Mesenchymal stem cell (in vitro differentiated cells and primary cell): ENCODE results near the gene MYOG.

ENCODE experiments used
- DNase-seq: peaks from one replicate; pipeline ENCODE4 v3.0.0-alpha.2; 2013
- H2AFZ ChIP-seq: one replicate; pipeline ENCODE4 v1.6.1; 2013; ENCODE audit warnings: low read depth, mild to moderate bottlenecking, control low read depth, inconsistent platforms, low read length, moderate library complexity
- H2AK5ac ChIP-seq: 2 replicates; pipeline ENCODE4 v1.6.1; 2013; ENCODE audit warnings: low read length, moderate library complexity, mild to moderate bottlenecking, inconsistent platforms; ENCODE audit not compliant: severe bottlenecking
- H2BK120ac ChIP-seq: one replicate; pipeline ENCODE4 v1.6.1; 2013; ENCODE audit warnings: low read depth, mild to moderate bottlenecking, inconsistent platforms, low read length, moderate library complexity
- H2BK12ac ChIP-seq, 2 experiments: one replicate each; pipeline ENCODE4 v1.6.1; 2013; ENCODE audit warnings: inconsistent platforms in 2 of 2, low read length in 2 of 2, mild to moderate bottlenecking in 2 of 2, moderate library complexity in 2 of 2, control low read depth in 1 of 2
- H2BK15ac ChIP-seq: one replicate; pipeline ENCODE4 v1.6.1; 2013; ENCODE audit warnings: mild to moderate bottlenecking, low read depth, inconsistent platforms; ENCODE audit not compliant: poor library complexity, severe bottlenecking
- H2BK5ac ChIP-seq: 2 replicates; pipeline ENCODE4 v1.6.1; 2013; ENCODE audit warnings: low read depth, mild to moderate bottlenecking, low read length, control low read depth, inconsistent platforms; ENCODE audit not compliant: poor library complexity, severe bottlenecking
- H3K14ac ChIP-seq, 2 experiments: one replicate each; pipeline ENCODE4 v1.6.1; 2013; ENCODE audit warnings: inconsistent platforms in 2 of 2, low read length in 2 of 2, control low read depth in 1 of 2, mild to moderate bottlenecking in 1 of 2, moderate library complexity in 1 of 2
- H3K18ac ChIP-seq, 2 experiments: one replicate each; pipeline ENCODE4 v1.6.1; 2013; ENCODE audit warnings: inconsistent platforms in 2 of 2, low read length in 2 of 2, control low read depth in 1 of 2, low read depth in 1 of 2, mild to moderate bottlenecking in 1 of 2
- H3K23ac ChIP-seq, 2 experiments: one replicate each; pipeline ENCODE4 v1.6.1; 2013; ENCODE audit warnings: inconsistent platforms in 2 of 2, low read length in 2 of 2, mild to moderate bottlenecking in 2 of 2, moderate library complexity in 2 of 2, control low read depth in 1 of 2
- H3K27ac ChIP-seq: 2 replicates; pipeline ENCODE4 v1.5.1; 2013; ENCODE audit warnings: mild to moderate bottlenecking, moderate library complexity, low read length, control low read depth, inconsistent platforms; ENCODE audit not compliant: poor library complexity, severe bottlenecking
- H3K27me3 ChIP-seq, 2 experiments: 2 replicates each; pipeline versions ENCODE4 v1.6.1 to v1.7.0; 2013; ENCODE audit warnings: low read length in 2 of 2, mild to moderate bottlenecking in 2 of 2, moderate library complexity in 2 of 2, control low read depth in 1 of 2, inconsistent platforms in 1 of 2; ENCODE audit not compliant: control insufficient read depth in 1 of 2, insufficient read depth in 1 of 2
- H3K36me3 ChIP-seq, 2 experiments: 2 replicates each; pipeline versions ENCODE4 v1.6.1 to v1.7.0; 2013; ENCODE audit warnings: low read length in 2 of 2, control low read depth in 1 of 2, inconsistent platforms in 1 of 2, low read depth in 1 of 2, mild to moderate bottlenecking in 1 of 2; ENCODE audit not compliant: insufficient read depth in 2 of 2, control insufficient read depth in 1 of 2
- H3K4ac ChIP-seq, 2 experiments: one replicate each; pipeline ENCODE4 v1.6.1; 2013; ENCODE audit warnings: inconsistent platforms in 2 of 2, low read length in 2 of 2, mild to moderate bottlenecking in 2 of 2, moderate library complexity in 2 of 2, control low read depth in 1 of 2, low read depth in 1 of 2
- H3K4me1 ChIP-seq: 2 replicates; pipeline ENCODE4 v1.6.1; 2013; ENCODE audit warnings: low read depth, low read length, control low read depth; ENCODE audit not compliant: control insufficient read depth, insufficient read depth
- H3K4me2 ChIP-seq: 2 replicates; pipeline ENCODE4 v1.6.1; 2013; ENCODE audit warnings: low read length, mild to moderate bottlenecking, inconsistent platforms; ENCODE audit not compliant: poor library complexity, severe bottlenecking
- H3K4me3 ChIP-seq, 2 experiments: 2 replicates each; pipeline versions ENCODE4 v1.5.1 to v1.7.0; 2013; ENCODE audit warnings: low read length in 2 of 2, mild to moderate bottlenecking in 2 of 2, control low read depth in 1 of 2, low read depth in 1 of 2; ENCODE audit not compliant: insufficient read depth in 1 of 2
- H3K79me1 ChIP-seq: replicated peaks from 2 replicates; pipeline ENCODE4 v1.6.1; 2013; ENCODE audit warnings: mild to moderate bottlenecking, control low read depth, low read length, inconsistent platforms; ENCODE audit not compliant: poor library complexity, severe bottlenecking
- H3K9ac ChIP-seq: 2 replicates; pipeline ENCODE4 v1.7.0; 2013; ENCODE audit warnings: mild to moderate bottlenecking, low read length, moderate library complexity
- H3K9me3 ChIP-seq: 2 replicates; pipeline ENCODE4 v1.7.0; 2013; ENCODE audit warnings: mild to moderate bottlenecking, low read length; ENCODE audit not compliant: control insufficient read depth
- H4K8ac ChIP-seq: one replicate; pipeline ENCODE4 v1.6.1; 2013; ENCODE audit warnings: inconsistent platforms, mild to moderate bottlenecking, low read length, moderate library complexity
- H4K91ac ChIP-seq: one replicate; pipeline ENCODE4 v1.6.1; 2013; ENCODE audit warnings: mild to moderate bottlenecking, low read length, inconsistent platforms
- WGBS: methylation state at CpG from one replicate; pipeline ENCODE4 v1.1.7; 2013; ENCODE audit warnings: mixed read lengths; 5-methylcytosine and 5-hydroxymethylcytosine counted together

Gene MYOG

GRCh38 chr1:203048555-203049051 lies 37.2 kb downstream of the MYOG start:
- H3K4me3 ChIP-seq, result no peak overlapping the region
- H4K91ac ChIP-seq, result no peak overlapping the region
- H3K27me3 ChIP-seq, result peaks cover 27 to 40% of the 10 kb centered on the region in 2 experiments
- H3K4me2 ChIP-seq, result no peak overlapping the region
- no peak overlapping the region for H3K23ac ChIP-seq
- H3K4me1 ChIP-seq, result peaks cover 10% of the 10 kb centered on the region
- no peak overlapping the region for H3K9ac ChIP-seq
- DNase-seq, result peak; percentile 37
- no peak overlapping the region for H2AFZ ChIP-seq
- H2BK5ac ChIP-seq, result no peak overlapping the region
- H2BK12ac ChIP-seq, result no peak overlapping the region
- no peak overlapping the region for H4K8ac ChIP-seq
- no peak overlapping the region for H3K14ac ChIP-seq
- WGBS, result 63% methylated on average over 20 of the region's 23 CpGs
- H3K27ac ChIP-seq, result no peak overlapping the region
- no peaks in the 10 kb centered on the region for H3K9me3 ChIP-seq
- H3K36me3 ChIP-seq, result peaks cover 0 to 56% of the 10 kb centered on the region in 2 experiments
- no peak overlapping the region for H3K18ac ChIP-seq
- H2AK5ac ChIP-seq, result no peak overlapping the region
- no peak overlapping the region for H3K4ac ChIP-seq
- no peak overlapping the region for H2BK15ac ChIP-seq
- H3K79me1 ChIP-seq, result no peaks in the 10 kb centered on the region
- no peak overlapping the region for H2BK120ac ChIP-seq

- Histone ChIP-seq H3K9ac (no peak overlapping the region), H3K36me3 (peaks cover 0 to 59% of the 10 kb centered on the region in 2 experiments), H3K4me1 (peaks cover 10% of the 10 kb centered on the region), H3K4me2 (no peak overlapping the region), H3K4me3 (no peak overlapping the region), H2BK120ac (no peak overlapping the region), H3K27me3 (peaks cover 27 to 42% of the 10 kb centered on the region in 2 experiments), H3K27ac (no peak overlapping the region), H4K8ac (no peak overlapping the region), H2BK15ac (no peak overlapping the region), H3K14ac (no peak overlapping the region), H3K4ac (no peak overlapping the region), H3K9me3 (no peaks in the 10 kb centered on the region), H3K18ac (no peak overlapping the region), H3K79me1 (no peaks in the 10 kb centered on the region), H2BK12ac (no peak overlapping the region), H2AK5ac (no peak overlapping the region), H4K91ac (no peak overlapping the region), H3K23ac (no peak overlapping the region), H2BK5ac (no peak overlapping the region), H2AFZ (no peak overlapping the region)
- no peak for DNase-seq
- 93% methylated on average over 11 of the region's 11 CpGs for WGBS
Measured at GRCh38 chr1:203048086-203048485, 37.7 kb downstream of the MYOG start.

- no peak overlapping the region for H2BK15ac ChIP-seq
Measured at GRCh38 chr1:203046984-203047630, 38.7 kb downstream of the MYOG start.

GRCh38 chr1:203045821-203046594 lies 39.8 kb downstream of the MYOG start:
- Histone ChIP-seq H4K8ac (no peak overlapping the region), H3K4ac (no peak overlapping the region), H3K4me1 (peaks cover 3% of the 10 kb centered on the region), H3K23ac (no peak overlapping the region), H4K91ac (no peak overlapping the region), H2AK5ac (no peak overlapping the region), H3K36me3 (peaks cover 0 to 54% of the 10 kb centered on the region in 2 experiments), H3K27ac (no peak overlapping the region), H3K18ac (no peak overlapping the region), H3K4me2 (no peak overlapping the region), H3K9ac (no peak overlapping the region), H2BK5ac (no peak overlapping the region), H2BK12ac (no peak overlapping the region), H3K27me3 (peaks cover 13 to 36% of the 10 kb centered on the region in 2 experiments), H2BK120ac (no peak overlapping the region), H3K4me3 (no peak overlapping the region), H3K79me1 (no peaks in the 10 kb centered on the region), H3K14ac (no peak overlapping the region), H3K9me3 (no peaks in the 10 kb centered on the region), H2BK15ac (no peak overlapping the region), H2AFZ (no peak overlapping the region)
- no peak for DNase-seq
- WGBS, result 94% methylated on average over 14 of the region's 16 CpGs

More at GRCh38 chr1:203046984-203047630, 38.7 kb downstream of the MYOG start:
- peak overlapping the region; percentile 42 for H3K9ac ChIP-seq
- no peak overlapping the region for H2BK120ac ChIP-seq
- H2BK5ac ChIP-seq, result no peak overlapping the region
- no peak overlapping the region for H3K18ac ChIP-seq
- no peak overlapping the region for H3K4me2 ChIP-seq
- no peak overlapping the region for H3K14ac ChIP-seq
- H2AK5ac ChIP-seq, result no peak overlapping the region
- H3K79me1 ChIP-seq, result no peaks in the 10 kb centered on the region
- no peak overlapping the region for H3K4ac ChIP-seq
- H3K4me3 ChIP-seq, result peak overlapping the region in 1 of 2 experiments; percentile 59
- H2BK12ac ChIP-seq, result peak overlapping the region in 1 of 2 experiments; percentile 25
- peaks cover 21 to 38% of the 10 kb centered on the region in 2 experiments for H3K27me3 ChIP-seq
- no peaks in the 10 kb centered on the region for H3K9me3 ChIP-seq
- H3K27ac ChIP-seq, result no peak overlapping the region
- no peak overlapping the region for H2AFZ ChIP-seq
- peaks cover 0 to 60% of the 10 kb centered on the region in 2 experiments for H3K36me3 ChIP-seq
- H4K8ac ChIP-seq, result peak overlapping the region; percentile 41
- H3K4me1 ChIP-seq, result peaks cover 10% of the 10 kb centered on the region
- no peak overlapping the region for H4K91ac ChIP-seq
- peak; percentile 84 for DNase-seq
- H3K23ac ChIP-seq, result no peak overlapping the region
- 53% methylated on average over 15 of the region's 15 CpGs for WGBS
